HepG2 (cell line): Measurements from ENCODE around the gene GPX1. TPM values are rescaled to one million over a fixed set of nuclear protein-coding genes. Genes with fewer than 3 reads are reported as not detected.
A peak's percentile ranks its signal among the peaks of the same experiment; 100 is the strongest.

Experiments used
- ARNT2 ChIP-seq: sonication (generic); formaldehyde crosslinking; IDR thresholded peaks from 2 replicates; pipeline ENCODE4 v1.8.0; 2022; ENCODE audit warnings: mild to moderate bottlenecking, low read depth, missing genetic modification reagents, moderate library complexity
- ATF1 ChIP-seq: IDR thresholded peaks from 2 replicates; pipeline ENCODE4 v1.6.1; 2016; ENCODE audit warnings: mild to moderate bottlenecking, control low read depth
- KLF12 ChIP-seq: sonication (generic); formaldehyde crosslinking; IDR thresholded peaks from 2 replicates; pipeline ENCODE4 v1.4.0; 2020; ENCODE audit warnings: missing genetic modification reagents, borderline replicate concordance
- KLF13 ChIP-seq: sonication (generic); formaldehyde crosslinking; IDR thresholded peaks from 2 replicates; pipeline ENCODE4 v1.4.0; 2020; ENCODE audit warnings: mild to moderate bottlenecking, missing genetic modification reagents
- MAZ ChIP-seq, 2 experiments: sonication (generic) in 1 of 2; formaldehyde crosslinking in 1 of 2; IDR thresholded peaks; 2 replicates each; pipeline versions ENCODE4 v1.5.0 to v1.6.1; 2012 to 2020; ENCODE audit warnings: low read depth in 2 of 2, mild to moderate bottlenecking in 2 of 2, borderline replicate concordance in 1 of 2, improper control_type of control experiment in 1 of 2, low read length in 1 of 2, missing genetic modification reagents in 1 of 2, moderate library complexity in 1 of 2
- MNT ChIP-seq: fragments of 450-650 bp; IDR thresholded peaks from 2 replicates; pipeline ENCODE4 v1.6.1; 2016
- NBN ChIP-seq: fragments of 450-650 bp; conservative IDR thresholded peaks from 2 replicates; pipeline ENCODE4 v1.6.1; 2017
- PHB2 ChIP-seq: fragments of 450-650 bp; IDR thresholded peaks from 2 replicates; pipeline ENCODE4 v1.6.1; 2018; ENCODE audit not compliant: partially characterized antibody
- PLRG1 ChIP-seq: fragments of 450-650 bp; conservative IDR thresholded peaks from 2 replicates; pipeline ENCODE4 v1.6.1; 2016
- RORA ChIP-seq: sonication (generic); formaldehyde crosslinking; IDR thresholded peaks from 2 replicates; pipeline ENCODE4 v1.5.0; 2020; ENCODE audit warnings: mild to moderate bottlenecking, missing genetic modification reagents, moderate library complexity
- SALL1 ChIP-seq: sonication (generic); formaldehyde crosslinking; IDR thresholded peaks from 2 replicates; pipeline ENCODE4 v1.8.0; 2022; ENCODE audit warnings: mild to moderate bottlenecking, missing genetic modification reagents
- SATB2 ChIP-seq: sonication (generic); formaldehyde crosslinking; IDR thresholded peaks from 2 replicates; pipeline ENCODE4 v1.5.0; 2020; ENCODE audit warnings: missing genetic modification reagents
- SMAD3 ChIP-seq: sonication (generic); formaldehyde crosslinking; IDR thresholded peaks from 2 replicates; pipeline ENCODE4 v1.4.0; 2020; ENCODE audit warnings: missing genetic modification reagents
- SNRNP70 ChIP-seq: fragments of 200-400 bp; formaldehyde crosslinking; IDR thresholded peaks from 2 replicates; pipeline ENCODE4 v1.6.1; 2017; ENCODE audit warnings: mild to moderate bottlenecking, low read depth, low read length, moderate library complexity
- ZBTB44 ChIP-seq: sonication (generic); formaldehyde crosslinking; IDR thresholded peaks from 2 replicates; pipeline ENCODE4 v1.4.0; 2020; ENCODE audit warnings: missing genetic modification reagents
- ZNF451 ChIP-seq: sonication (generic); formaldehyde crosslinking; IDR thresholded peaks from 2 replicates; pipeline ENCODE4 v1.5.0; 2020; ENCODE audit warnings: mild to moderate bottlenecking, missing genetic modification reagents
- ZNF720 ChIP-seq: sonication (generic); formaldehyde crosslinking; IDR thresholded peaks from 2 replicates; pipeline ENCODE4 v1.4.0; 2020; ENCODE audit warnings: missing genetic modification reagents
- ZNF740 ChIP-seq: sonication (generic); formaldehyde crosslinking; IDR thresholded peaks from 2 replicates; pipeline ENCODE4 v1.4.0; 2020; ENCODE audit warnings: missing genetic modification reagents
- ZNF746 ChIP-seq: sonication (generic); formaldehyde crosslinking; IDR thresholded peaks from 2 replicates; pipeline ENCODE4 v1.8.0; 2022; ENCODE audit warnings: mild to moderate bottlenecking, missing genetic modification reagents
- ZNF766 ChIP-seq: sonication (generic); formaldehyde crosslinking; IDR thresholded peaks from 2 replicates; pipeline ENCODE4 v1.5.0; 2020; ENCODE audit warnings: missing genetic modification reagents, borderline replicate concordance
- ZXDC ChIP-seq: sonication (generic); formaldehyde crosslinking; IDR thresholded peaks from 2 replicates; pipeline ENCODE4 v1.5.0; 2020; ENCODE audit warnings: mild to moderate bottlenecking, missing genetic modification reagents
- polyA plus RNA-seq, 8 experiments: library from polyadenylated mRNA; depleted of rRNA in 3 of 8; stranded (reverse) in 7 of 8; unstranded in 1 of 8; fragments of >200 nt; fragmentation: Illumina TruSeq in 4 of 8; extraction: Trizol in 4 of 8; gene quantifications; 2 replicates each; pipeline versions ENCODE4 v1.2.1 to v1.2.3, GENCODE V29; 2011 to 2016; ENCODE audit warnings: low read depth in 4 of 8, missing spikeins in 1 of 8, mixed read lengths in 1 of 8; ENCODE audit not compliant: insufficient read depth in 1 of 8
- total RNA-seq, 5 experiments: library from RNA; depleted of rRNA; stranded (reverse); fragments of >200 nt; fragmentation: Illumina TruSeq; extraction: Trizol; gene quantifications; 2 replicates each; pipeline ENCODE4 v1.2.3, GENCODE V29; 2016; ENCODE audit warnings: low read depth in 1 of 5
- TF ChIP-seq, protein P1 (sequence below): conservative IDR thresholded peaks from 2 replicates; pipeline ENCODE4 v1.6.1; 2018; ENCODE audit warnings: missing genetic modification reagents

Gene GPX1
- total and polyA plus RNA-seq, 2 of the 13 experiments (the other 11 are each of a cell fraction or from before 2014, with no cell fraction given), result 149 to 168 TPM

GRCh38 chr3:49339941-49340800 lies 18.0 kb downstream of the GPX1 start, which contains the start of gene USP4 (continued):
- TF ChIP-seq MAZ (IDR thresholded peaks at IDR 0.05; ENCODE audit: borderline replicate concordance, low read depth, low read length) (0 out of 2 replicates have a peak, but pooled peaks have one; percentile 34), MAZ (CRISPR knock-in tag; IDR thresholded peaks at IDR 0.05; ENCODE audit: low read depth) (peak; percentile 97), KLF13 (CRISPR knock-in tag) (no peak), SALL1 (CRISPR knock-in tag) (peak; percentile 98), SMAD3 (CRISPR knock-in tag) (peak; percentile 20; the same call in 1 of the 2 replicates), PLRG1 (no peak), ZXDC (peak; percentile 99), MNT (peak; percentile 44), ZNF746 (peak; percentile 82), SATB2 (CRISPR knock-in tag) (peak; percentile 39; the same call in 1 of the 2 replicates), ZNF740 (CRISPR knock-in tag) (0 out of 2 replicates have a peak, but pooled peaks have one; percentile 57), RORA (no peak), ARNT2 (peak; percentile 97), SNRNP70 (no peak), ATF1 (CRISPR knock-in tag) (peak; percentile 47; the same call in 1 of the 2 replicates), ZBTB44 (peak; percentile 83; the same call in 1 of the 2 replicates), ZNF766 (CRISPR knock-in tag) (0 out of 2 replicates have a peak, but pooled peaks have one; percentile 82), KLF12 (CRISPR knock-in tag) (peak; percentile 95), ZNF451 (CRISPR knock-in tag) (no peak; the same call in none of the 2 replicates), NBN (no peak), ZNF720 (CRISPR knock-in tag) (no peak), PHB2 (no peak)
- TF ChIP-seq, protein P1, sequence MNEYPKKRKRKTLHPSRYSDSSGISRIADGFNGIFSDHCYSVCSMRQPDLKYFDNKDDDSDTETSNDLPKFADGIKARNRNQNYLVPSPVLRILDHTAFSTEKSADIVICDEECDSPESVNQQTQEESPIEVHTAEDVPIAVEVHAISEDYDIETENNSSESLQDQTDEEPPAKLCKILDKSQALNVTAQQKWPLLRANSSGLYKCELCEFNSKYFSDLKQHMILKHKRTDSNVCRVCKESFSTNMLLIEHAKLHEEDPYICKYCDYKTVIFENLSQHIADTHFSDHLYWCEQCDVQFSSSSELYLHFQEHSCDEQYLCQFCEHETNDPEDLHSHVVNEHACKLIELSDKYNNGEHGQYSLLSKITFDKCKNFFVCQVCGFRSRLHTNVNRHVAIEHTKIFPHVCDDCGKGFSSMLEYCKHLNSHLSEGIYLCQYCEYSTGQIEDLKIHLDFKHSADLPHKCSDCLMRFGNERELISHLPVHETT (CRISPR knock-in tag), result peak; percentile 93
